Measurements from ENCODE around the gene SIVA1. TPM values are rescaled to one million over a fixed set of nuclear protein-coding genes. Genes with fewer than 3 reads are reported as not detected.
A peak's percentile ranks its signal among the peaks of the same experiment; 100 is the strongest.

Gene SIVA1
- total and polyA plus RNA-seq, 7 experiments from 2014 or later, result 61.4 to 276 (median 91.6) TPM

DNA sequence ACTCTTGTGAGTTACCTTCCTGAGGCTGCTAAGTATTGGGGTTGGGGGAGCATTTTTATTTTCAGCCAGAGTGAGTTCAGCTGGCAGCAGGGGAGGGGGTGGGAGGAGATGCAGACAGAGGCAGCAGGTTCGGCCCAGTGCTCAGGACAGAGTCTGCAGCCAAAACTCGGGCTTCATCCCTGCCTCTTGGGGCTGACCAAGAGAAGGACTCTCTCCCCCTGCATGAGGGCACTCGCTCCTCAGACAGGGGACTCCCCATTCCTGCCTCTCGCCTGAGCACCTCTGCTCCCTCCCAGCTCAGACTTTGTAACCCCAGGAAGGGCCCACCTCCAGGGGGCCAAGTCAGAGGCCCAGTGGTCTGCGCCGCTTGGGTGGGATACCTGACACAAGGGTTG, 43.7 kb downstream of the SIVA1 start:
- Mint-ChIP-seq H3K4me1 (peaks cover 23 to 51% (median 46%) of the 10 kb centered on the region in 7 donors), H3K36me3 (peaks cover 0 to under 1% (median 0%) of the 10 kb centered on the region in 5 donors), H3K9me3 (no peaks in the 10 kb centered on the region), H3K27me3 (peaks cover 0 to 2% (median 0%) of the 10 kb centered on the region in 5 donors), H3K27ac (peak overlapping the region in 8 of 9 donors; percentile 58 to 92 (median 84)), H3K4me3 (peak overlapping the region; percentile 69 to 87 (median 74))
- Histone ChIP-seq H3K4me1 (ENCODE audit: control insufficient read depth in 2 of 2, insufficient read depth in 2 of 2, low read length in 2 of 2) (peaks cover 26 to 41% of the 10 kb centered on the region in 2 donors), H3K36me3 (ENCODE audit: control insufficient read depth in 2 of 3, insufficient read depth in 3 of 3, low read length in 3 of 3) (peaks cover 0 to 8% (median 0%) of the 10 kb centered on the region in 3 experiments), H3K27me3 (ENCODE audit: control insufficient read depth in 2 of 2, insufficient read depth in 2 of 2, low read length in 2 of 2) (no peaks in the 10 kb centered on the region), H3K4me3 (ENCODE audit: low read length) (no peak overlapping the region), H3K9me3 (ENCODE audit: control insufficient read depth in 2 of 3, low read length in 3 of 3) (no peaks in the 10 kb centered on the region), H3K27ac (ENCODE audit: low read depth, low read length) (peak overlapping the region; percentile 75)
- ChIA-PET POLR2A (interaction anchor here (1.1 kb wide), 1 partner anchor 25 kb away, joined by 3 read pairs; no protein-coding TSS in a partner anchor), CTCF (interaction anchor here (1.6 kb wide), 1 partner anchor 29 kb away, joined by 4 read pairs; no protein-coding TSS in a partner anchor)
- DNase-seq (no peak), ATAC-seq (no peak)
- intact Hi-C loops (cut with micrococcal nuclease), result loop anchor here in 1 of 2 donors (10.0 kb wide), 1 partner anchor 508 kb away; the partner anchor contains the start of gene BRF1

DNA sequence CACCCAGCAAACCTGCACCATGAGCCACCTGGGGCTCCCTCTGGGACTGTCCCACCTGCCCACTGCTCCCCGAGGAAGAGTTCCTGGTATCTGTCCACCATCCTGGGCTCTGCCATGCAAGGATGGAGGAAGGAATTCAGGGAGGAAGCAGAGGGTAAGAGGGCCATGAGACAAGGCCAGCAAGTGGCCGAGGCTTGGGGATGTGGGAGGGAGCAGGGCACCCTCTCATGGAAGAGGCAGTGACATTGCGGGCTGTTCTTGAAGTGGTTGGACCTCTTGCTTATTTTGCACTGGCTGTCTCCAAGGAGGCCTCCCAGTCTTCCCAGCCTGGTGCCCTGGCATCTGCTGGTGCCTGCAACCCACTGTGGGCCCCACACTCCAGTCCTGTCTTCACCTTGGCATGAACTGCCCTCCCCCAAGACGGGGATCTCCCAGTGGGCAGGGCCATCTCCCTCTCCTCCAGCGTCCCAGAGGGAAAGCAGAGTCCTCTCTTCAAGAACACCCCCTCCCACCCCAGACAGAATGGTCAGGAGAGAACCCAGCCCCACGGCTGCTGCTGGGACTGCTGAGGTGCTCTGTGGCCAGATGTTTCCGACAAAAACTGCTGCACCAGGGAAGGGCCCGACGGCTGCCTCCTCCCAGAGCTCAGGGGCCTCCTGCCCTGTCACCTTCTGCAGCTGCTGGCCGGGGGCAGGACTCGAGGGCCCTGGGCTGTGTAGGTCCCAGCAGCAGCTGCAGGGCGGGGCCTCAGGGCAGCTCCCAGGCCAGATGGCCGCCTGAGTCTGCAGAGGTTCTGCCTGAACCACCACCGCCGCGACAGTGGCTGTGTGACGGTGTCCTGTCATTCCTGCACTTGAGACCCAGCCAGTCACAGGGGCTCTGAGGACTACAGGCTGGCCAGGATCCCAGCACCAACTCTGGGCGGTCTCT, 44.4 kb downstream of the SIVA1 start:
- no peak for DNase-seq
- peak overlapping the region in 7 of 9 donors; percentile 45 to 92 (median 77) for H3K27ac Mint-ChIP-seq
- peaks cover 33 to 48% of the 10 kb centered on the region in 2 donors for H3K4me1 ChIP-seq (ENCODE audit: control insufficient read depth in 2 of 2, insufficient read depth in 2 of 2, low read length in 2 of 2)
- ATAC-seq, result no peak
- intact Hi-C loops (cut with micrococcal nuclease), result loop anchor here in 1 of 2 donors (10.0 kb wide), 1 partner anchor 507 kb away; the partner anchor contains the start of gene BRF1
- POLR2A ChIA-PET, result interaction anchor here (0.7 to 1.1 kb wide), 3 partner anchors 24 to 45 kb away, joined by 3 to 4 read pairs (median 3); partner anchors contain the start of gene SIVA1
- no peaks in the 10 kb centered on the region for H3K9me3 ChIP-seq (ENCODE audit: control insufficient read depth in 2 of 3, low read length in 3 of 3)
- CTCF ChIA-PET, result interaction anchor here (1.6 kb wide), 1 partner anchor 28 kb away, joined by 4 read pairs; no protein-coding TSS in a partner anchor
- no peak overlapping the region for H3K27ac ChIP-seq (ENCODE audit: low read depth, low read length)
- no peaks in the 10 kb centered on the region for H3K27me3 ChIP-seq (ENCODE audit: control insufficient read depth in 2 of 2, insufficient read depth in 2 of 2, low read length in 2 of 2)
- peaks cover 0 to 2% (median 0%) of the 10 kb centered on the region in 5 donors for H3K27me3 Mint-ChIP-seq
- peaks cover 0 to 1% (median 0%) of the 10 kb centered on the region in 3 experiments for H3K36me3 ChIP-seq (ENCODE audit: control insufficient read depth in 2 of 3, insufficient read depth in 3 of 3, low read length in 3 of 3)
- H3K4me3 Mint-ChIP-seq, result peak overlapping the region in 8 of 10 donors; percentile 39 to 87 (median 74)
- H3K9me3 Mint-ChIP-seq, result no peaks in the 10 kb centered on the region
- no peaks in the 10 kb centered on the region for H3K36me3 Mint-ChIP-seq
- peaks cover 23 to 54% (median 46%) of the 10 kb centered on the region in 7 donors for H3K4me1 Mint-ChIP-seq
- no peak overlapping the region for H3K4me3 ChIP-seq (ENCODE audit: low read length)

DNA sequence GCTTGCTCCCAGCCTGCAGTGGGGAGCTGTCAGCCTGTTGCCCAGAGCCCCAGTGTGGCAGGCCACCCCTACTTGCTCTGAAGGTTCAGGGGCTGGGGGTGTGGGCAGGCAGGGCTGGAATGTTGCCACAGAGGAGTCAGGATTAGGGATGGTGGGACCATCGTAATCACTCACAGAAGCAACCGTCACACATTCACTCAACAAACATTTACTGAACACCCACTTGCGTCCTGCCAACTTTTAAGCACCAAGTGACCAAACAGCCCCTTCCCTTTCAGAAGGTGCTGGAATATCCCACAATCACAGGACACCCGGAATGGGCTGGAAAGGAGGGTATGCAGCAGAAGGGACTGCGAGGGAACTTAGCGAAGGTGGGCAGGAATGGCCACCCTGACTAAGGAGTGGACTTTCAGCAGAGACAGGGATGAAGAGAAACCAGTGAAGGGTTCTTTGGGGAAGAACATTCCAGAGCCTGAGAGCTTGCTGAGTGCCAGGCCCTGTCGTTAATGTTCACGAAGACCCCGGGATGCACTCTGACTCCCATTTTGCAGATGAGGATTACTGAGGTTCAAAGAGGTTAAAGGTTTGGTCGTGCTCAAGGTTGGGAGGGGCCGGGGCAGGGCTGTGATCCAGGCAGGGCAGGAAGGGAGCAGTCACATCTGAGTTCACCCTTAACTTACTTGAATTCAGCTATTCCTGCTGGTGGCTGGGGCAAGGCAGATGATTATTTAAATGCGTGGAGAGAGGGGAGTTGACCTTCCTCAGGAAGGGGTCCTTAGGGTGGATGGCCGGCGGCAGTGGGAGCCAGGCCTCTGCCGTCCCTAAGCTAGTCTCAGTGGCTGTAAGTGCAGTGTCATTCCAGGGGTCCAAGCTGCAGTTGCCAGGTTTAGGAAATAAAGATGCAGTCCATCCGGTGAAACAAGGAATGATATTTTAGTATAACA, 45.6 kb downstream of the SIVA1 start:
- intact Hi-C loops (cut with micrococcal nuclease), result loop anchor here in 1 of 2 donors (10.0 kb wide), 1 partner anchor 506 kb away; the partner anchor contains the start of gene BRF1
- Histone ChIP-seq H3K27me3 (ENCODE audit: control insufficient read depth in 2 of 2, insufficient read depth in 2 of 2, low read length in 2 of 2) (no peaks in the 10 kb centered on the region), H3K36me3 (ENCODE audit: control insufficient read depth in 2 of 3, insufficient read depth in 3 of 3, low read length in 3 of 3) (no peaks in the 10 kb centered on the region), H3K4me3 (ENCODE audit: low read length) (no peak overlapping the region), H3K9me3 (ENCODE audit: control insufficient read depth in 2 of 3, low read length in 3 of 3) (no peaks in the 10 kb centered on the region), H3K4me1 (ENCODE audit: control insufficient read depth in 2 of 2, insufficient read depth in 2 of 2, low read length in 2 of 2) (peaks cover 26 to 38% of the 10 kb centered on the region in 2 donors), H3K27ac (ENCODE audit: low read depth, low read length) (no peak overlapping the region)
- ChIA-PET CTCF (interaction anchor here (0.7 to 1.2 kb wide), 3 partner anchors 18 to 237 kb away, joined by 3 read pairs; no protein-coding TSS in a partner anchor), POLR2A (interaction anchor here (0.7 to 1.0 kb wide), 2 partner anchors 28 to 46 kb away, joined by 3 to 4 read pairs; partner anchors contain the start of gene SIVA1)
- no peak for DNase-seq
- Mint-ChIP-seq H3K27me3 (peaks cover 0 to 2% (median 0%) of the 10 kb centered on the region in 5 donors), H3K27ac (peak overlapping the region; percentile 32 to 94 (median 76)), H3K4me1 (peaks cover 18 to 51% (median 41%) of the 10 kb centered on the region in 7 donors), H3K4me3 (peak overlapping the region in 9 of 10 donors; percentile 59 to 85 (median 74)), H3K36me3 (no peaks in the 10 kb centered on the region), H3K9me3 (no peaks in the 10 kb centered on the region)
- ATAC-seq, result no peak

DNA sequence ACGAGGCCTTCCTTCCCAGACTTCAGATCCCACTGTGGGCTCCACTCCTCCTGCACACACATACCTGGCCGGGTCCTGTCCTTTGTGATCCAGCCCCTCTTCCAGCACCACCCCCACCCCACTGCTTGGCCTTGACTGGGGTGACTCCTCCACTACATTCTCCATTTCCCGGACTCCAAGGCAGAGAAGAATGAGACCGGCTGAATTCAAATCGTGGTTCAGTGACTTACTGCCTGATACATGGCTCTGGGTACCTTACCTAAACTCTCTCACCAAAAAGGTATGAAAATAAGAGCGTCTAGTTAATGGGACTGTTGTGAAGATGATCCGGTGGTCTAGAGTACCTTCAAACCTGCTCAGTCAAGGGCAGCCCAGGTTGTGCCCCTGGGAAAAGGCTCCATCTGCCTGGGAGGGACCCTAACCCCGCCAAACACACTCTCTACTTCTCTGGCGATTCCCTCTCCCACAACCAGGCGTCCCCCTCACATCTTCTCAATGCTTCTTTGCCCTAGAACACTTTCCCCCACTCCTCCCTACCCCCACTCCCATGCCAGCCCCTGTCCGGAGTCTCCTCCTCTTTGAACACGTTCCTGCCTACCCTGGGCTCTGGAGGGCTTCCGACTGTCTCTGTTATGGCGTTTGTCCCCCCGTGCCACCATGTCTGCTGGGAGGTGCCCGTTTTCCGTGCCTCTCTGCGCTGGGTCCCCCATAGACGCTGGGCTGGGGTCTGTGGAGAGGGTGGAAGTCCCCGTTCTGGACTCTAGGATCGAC, 46.5 kb downstream of the SIVA1 start:
- H3K36me3 Mint-ChIP-seq, result no peaks in the 10 kb centered on the region
- ChIA-PET POLR2A (interaction anchor here (0.7 kb wide), 1 partner anchor 12 kb away, joined by 3 read pairs; no protein-coding TSS in a partner anchor), CTCF (interaction anchor here (0.8 to 1.2 kb wide), 2 partner anchors 31 to 236 kb away, joined by 3 read pairs; no protein-coding TSS in a partner anchor)
- H3K9me3 ChIP-seq (ENCODE audit: control insufficient read depth in 2 of 3, low read length in 3 of 3), result no peaks in the 10 kb centered on the region
- no peaks in the 10 kb centered on the region for H3K36me3 ChIP-seq (ENCODE audit: control insufficient read depth in 2 of 3, insufficient read depth in 3 of 3, low read length in 3 of 3)
- DNase-seq (peak in 3 of 9 donors; percentile 15 to 37 (median 30)), ATAC-seq (no peak)
- peak overlapping the region; percentile 59 to 85 (median 73) for H3K4me3 Mint-ChIP-seq
- H3K27me3 Mint-ChIP-seq, result peaks cover 0 to 2% (median 0%) of the 10 kb centered on the region in 5 donors
- intact Hi-C loops (cut with micrococcal nuclease), result loop anchor here (1.0 to 10.0 kb wide), 7 partner anchors 27 to 505 kb away; partner anchors contain the start of genes BRF1 (in 1 of the 2), CDCA4 (in 1 of the 2) and CEP170B (in 1 of the 2)
- H3K4me3 ChIP-seq (ENCODE audit: low read length), result peak overlapping the region; percentile 41
- H3K4me1 ChIP-seq (ENCODE audit: control insufficient read depth in 2 of 2, insufficient read depth in 2 of 2, low read length in 2 of 2), result peaks cover 20 to 30% of the 10 kb centered on the region in 2 donors
- no peaks in the 10 kb centered on the region for H3K27me3 ChIP-seq (ENCODE audit: control insufficient read depth in 2 of 2, insufficient read depth in 2 of 2, low read length in 2 of 2)
- peaks cover 18 to 50% (median 35%) of the 10 kb centered on the region in 7 donors for H3K4me1 Mint-ChIP-seq
- peak overlapping the region; percentile 70 for H3K27ac ChIP-seq (ENCODE audit: low read depth, low read length)
- H3K27ac Mint-ChIP-seq, result peak overlapping the region; percentile 32 to 94 (median 88)
- no peaks in the 10 kb centered on the region for H3K9me3 Mint-ChIP-seq

DNA sequence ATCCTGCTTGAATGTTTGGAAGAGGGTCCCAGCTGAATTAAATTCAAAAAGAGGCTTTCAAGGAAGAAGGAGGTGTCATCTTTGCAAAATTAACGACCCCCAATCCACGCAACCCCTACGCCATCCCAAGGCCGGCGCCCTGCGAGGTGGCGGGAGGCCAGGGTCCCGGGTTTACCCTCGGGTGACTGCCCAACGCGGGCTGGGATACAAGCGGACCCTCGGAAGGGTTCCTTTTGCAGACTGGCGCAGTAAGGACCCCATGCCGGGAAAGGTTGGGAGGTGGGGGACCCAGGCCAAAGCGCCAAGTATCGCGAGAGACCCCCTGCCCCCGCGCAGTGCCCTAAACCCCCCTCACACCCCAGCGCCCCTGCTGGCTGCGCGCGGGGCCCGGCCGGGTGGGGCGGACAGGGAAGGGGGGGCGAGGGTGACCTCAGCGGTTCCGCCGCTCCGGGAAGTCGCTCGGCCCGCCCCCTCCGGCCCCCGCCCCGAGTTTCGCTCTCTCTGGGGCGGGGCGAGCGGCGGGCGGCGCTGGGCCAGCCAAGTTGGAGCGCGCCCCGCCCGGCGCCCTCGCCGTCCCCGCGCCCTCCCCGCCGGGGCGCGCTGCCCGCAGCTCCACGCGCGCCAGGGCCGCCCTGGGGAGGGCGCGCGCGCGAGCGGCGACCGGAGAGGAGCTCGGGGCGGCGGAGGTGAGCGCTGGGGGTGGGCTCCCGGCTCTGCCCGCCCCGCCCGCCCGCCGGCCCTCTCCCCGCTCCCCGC, 47.2 kb downstream of the SIVA1 start:
- Histone ChIP-seq H3K27ac (ENCODE audit: low read depth, low read length) (peak overlapping the region; percentile 70), H3K36me3 (ENCODE audit: control insufficient read depth in 2 of 3, insufficient read depth in 3 of 3, low read length in 3 of 3) (no peaks in the 10 kb centered on the region), H3K27me3 (ENCODE audit: control insufficient read depth in 2 of 2, insufficient read depth in 2 of 2, low read length in 2 of 2) (no peaks in the 10 kb centered on the region), H3K4me3 (ENCODE audit: low read length) (peak overlapping the region; percentile 41), H3K9me3 (ENCODE audit: control insufficient read depth in 2 of 3, low read length in 3 of 3) (no peaks in the 10 kb centered on the region), H3K4me1 (ENCODE audit: control insufficient read depth in 2 of 2, insufficient read depth in 2 of 2, low read length in 2 of 2) (peaks cover 20 to 27% of the 10 kb centered on the region in 2 donors)
- Mint-ChIP-seq H3K9me3 (no peaks in the 10 kb centered on the region), H3K36me3 (no peaks in the 10 kb centered on the region), H3K4me1 (peaks cover 16 to 47% (median 32%) of the 10 kb centered on the region in 7 donors), H3K27ac (peak overlapping the region; percentile 32 to 94 (median 88)), H3K27me3 (peaks cover 0 to 2% (median 0%) of the 10 kb centered on the region in 5 donors), H3K4me3 (peak overlapping the region; percentile 59 to 90 (median 73))
- ATAC-seq (peak; percentile 82), DNase-seq (peak in 8 of 9 donors; percentile 55 to 85 (median 68))
- intact Hi-C loops (cut with micrococcal nuclease), result loop anchor here (1.0 to 2.0 kb wide), 6 partner anchors 26 to 221 kb away; partner anchors contain the start of genes CDCA4 (in 1 of the 2) and CEP170B (in 1 of the 2)
- CTCF ChIA-PET, result interaction anchor here (1.7 to 1.9 kb wide), 2 partner anchors 26 to 32 kb away, joined by 4 read pairs; no protein-coding TSS in a partner anchor
- POLR2A ChIA-PET, result interaction anchor here (0.7 to 2.3 kb wide), 11 partner anchors 12 to 134 kb away, joined by 3 to 24 read pairs (median 4); partner anchors contain the start of gene SIVA1

Data from naive thymus-derived CD4-positive, alpha-beta T cell (primary cell).